HCT116 (cell line): ENCODE data around the gene ARMC3. TPM values are rescaled to one million over a fixed set of nuclear protein-coding genes. Genes with fewer than 3 reads are reported as not detected.

Source experiments
- ATAC-seq: fragments of 200-7000 bp; cut with Tn5 transposase; 2 replicates; pipeline ENCODE4 v1.9.1; 2020; ENCODE audit warnings: mild to moderate bottlenecking, moderate library complexity
- BruUV-seq: library from RNA; stranded (reverse); fragments of 400-500 nt; replicated peaks from 2 replicates; lab custom pipeline; 2021; lab: Mats Ljungman, UMichigan
- CTCF ChIA-PET: fragments of 300-600 bp; sonication (Branson Sonifier 250); formaldehyde crosslinking; loops from one replicate; lab custom pipeline; 2021; ENCODE audit warnings: antibody characterized with exemption; lab: Charles Lee
- POLR2A ChIA-PET: fragments of 300-600, 350-600 bp; sonication (Branson Sonifier 250); formaldehyde crosslinking; loops from one replicate; lab custom pipeline; 2021; ENCODE audit warnings: antibody characterized with exemption; lab: Charles Lee
- RAD21 ChIA-PET, 2 experiments: fragments of 300-600 bp; sonication (Branson Sonifier 250); formaldehyde crosslinking; loops; one replicate each; lab custom pipeline; 2023; ENCODE audit warnings: low total read pairs in 2 of 2; ENCODE audit not compliant: uncharacterized antibody in 2 of 2, unreplicated experiment in 2 of 2, low non-redundant PET in 1 of 2; lab: Charles Lee
- DNase-seq: peaks from one replicate; pipeline ENCODE4 v3.0.0-alpha.2; 2010; ENCODE audit warnings: low read depth, low spot score
- H2AFZ ChIP-seq: fragments of 200-600 bp; shearing (Covaris generic), sonication (generic); 2 replicates; pipeline ENCODE4 v1.6.1; 2017; ENCODE audit warnings: low read depth, mixed run types, mixed read lengths, antibody characterized with exemption, low read length; ENCODE audit not compliant: poor library complexity, severe bottlenecking
- H3K27ac ChIP-seq: 2 replicates; pipeline ENCODE4 v1.5.1; 2012; ENCODE audit warnings: low read depth, low read length
- H3K27me3 ChIP-seq: fragments of 200-600 bp; sonication (generic); 2 replicates; pipeline ENCODE4 v1.6.1; 2016; ENCODE audit warnings: mixed run types, low read length, mixed read lengths; ENCODE audit not compliant: insufficient read depth
- H3K36me3 ChIP-seq, 2 experiments: fragments of 200-500 bp in 1 of 2; fragments of 200-600 bp in 1 of 2; sonication (Bioruptor generic) in 1 of 2; sonication (generic) in 1 of 2; 2 replicates each; pipeline versions ENCODE4 v1.5.1 to v1.6.1; 2014 to 2016; ENCODE audit warnings: low read length in 2 of 2, inconsistent platforms in 1 of 2, mixed read lengths in 1 of 2, mixed run types in 1 of 2; ENCODE audit not compliant: insufficient read depth in 2 of 2, control insufficient read depth in 1 of 2
- H3K4me1 ChIP-seq, 2 experiments: fragments of 200-600 bp in 1 of 2; sonication (generic) in 1 of 2; 2 replicates each; pipeline versions ENCODE4 v1.5.1 to v1.6.1; 2012 to 2017; ENCODE audit warnings: low read length in 2 of 2, inconsistent platforms in 1 of 2, mild to moderate bottlenecking in 1 of 2, mixed read lengths in 1 of 2, mixed run types in 1 of 2, moderate library complexity in 1 of 2; ENCODE audit not compliant: insufficient read depth in 2 of 2, control insufficient read depth in 1 of 2
- H3K4me2 ChIP-seq: fragments of 200-600 bp; sonication (generic); 2 replicates; pipeline ENCODE4 v1.6.1; 2017; ENCODE audit warnings: mixed run types, low read length, mixed read lengths
- H3K4me3 ChIP-seq, 2 experiments: fragments of 200-600 bp in 1 of 2; sonication (generic) in 1 of 2; replicated peaks in 1 of 2; 2 replicates each; pipeline ENCODE4 v1.5.1; 2011 to 2016; ENCODE audit warnings: low read length in 2 of 2, control low read depth in 1 of 2, low read depth in 1 of 2, mild to moderate bottlenecking in 1 of 2, mixed read lengths in 1 of 2, mixed run types in 1 of 2
- H3K79me2 ChIP-seq: fragments of 200-600 bp; sonication (generic); 2 replicates; pipeline ENCODE4 v1.6.1; 2017; ENCODE audit warnings: mild to moderate bottlenecking, mixed run types, low read length, moderate library complexity, mixed read lengths; ENCODE audit not compliant: insufficient read depth
- H3K9ac ChIP-seq: fragments of 200-600 bp; sonication (generic); 2 replicates; pipeline ENCODE4 v1.6.1; 2016; ENCODE audit warnings: low read length, mixed read lengths
- H3K9me2 ChIP-seq: fragments of 200-600 bp; sonication (generic), shearing (Covaris generic); 2 replicates; pipeline ENCODE4 v1.6.1; 2017; ENCODE audit warnings: mixed run types, mild to moderate bottlenecking, moderate library complexity; ENCODE audit not compliant: insufficient read depth
- H3K9me3 ChIP-seq, 2 experiments: fragments of 200-500 bp in 1 of 2; fragments of 200-600 bp in 1 of 2; sonication (Bioruptor generic) in 1 of 2; sonication (generic) in 1 of 2; 2 replicates each; pipeline ENCODE4 v1.6.1; 2014 to 2017; ENCODE audit warnings: low read length in 2 of 2, mixed read lengths in 2 of 2, inconsistent platforms in 1 of 2, low read depth in 1 of 2, mild to moderate bottlenecking in 1 of 2, mixed run types in 1 of 2, moderate library complexity in 1 of 2; ENCODE audit not compliant: control insufficient read depth in 1 of 2, insufficient read depth in 1 of 2
- H4K20me1 ChIP-seq: fragments of 200-600 bp; sonication (generic), shearing (Covaris generic); 2 replicates; pipeline ENCODE4 v1.6.1; 2017; ENCODE audit warnings: mixed run types, mild to moderate bottlenecking, moderate library complexity; ENCODE audit not compliant: insufficient read depth
- CBX3 ChIP-seq: IDR thresholded peaks from 2 replicates; pipeline ENCODE4 v1.6.1; 2012; ENCODE audit warnings: low read depth
- CTCF ChIP-seq, 3 experiments: fragments of 200-600 bp in 1 of 3; sonication (generic) in 1 of 3; IDR thresholded peaks in 2 of 3; conservative IDR thresholded peaks in 1 of 3; 2 replicates each; pipeline ENCODE4 v1.5.1; 2012 to 2017; ENCODE audit warnings: low read depth in 2 of 3, low read length in 2 of 3, antibody characterized with exemption in 1 of 3, borderline replicate concordance in 1 of 3, control low read depth in 1 of 3, mild to moderate bottlenecking in 1 of 3, mixed read lengths in 1 of 3, mixed run types in 1 of 3, moderate library complexity in 1 of 3; ENCODE audit not compliant: insufficient read depth in 1 of 3
- EGR1 ChIP-seq: IDR thresholded peaks from 2 replicates; pipeline ENCODE4 v1.6.1; 2012; ENCODE audit warnings: low read depth
- ELF1 ChIP-seq: IDR thresholded peaks from 2 replicates; pipeline ENCODE4 v1.6.1; 2012; ENCODE audit warnings: low read depth, borderline replicate concordance
- POLR2AphosphoS5 ChIP-seq: IDR thresholded peaks from 2 replicates; pipeline ENCODE4 v1.6.1; 2011; ENCODE audit warnings: mild to moderate bottlenecking, low read depth, low read length, moderate library complexity
- RAD21 ChIP-seq: IDR thresholded peaks from 2 replicates; pipeline ENCODE4 v1.6.1; 2012; ENCODE audit warnings: low read depth, mild to moderate bottlenecking
- REST ChIP-seq: IDR thresholded peaks from 2 replicates; pipeline ENCODE4 v1.6.1; 2012; ENCODE audit warnings: low read depth
- SIN3A ChIP-seq: IDR thresholded peaks from 2 replicates; pipeline ENCODE4 v1.6.1; 2012; ENCODE audit warnings: low read depth
- SP1 ChIP-seq: IDR thresholded peaks from 2 replicates; pipeline ENCODE4 v1.6.1; 2012; ENCODE audit warnings: low read depth
- ZNF274 ChIP-seq: fragments of 200-500 bp; sonication (Bioruptor generic); IDR thresholded peaks from 2 replicates; pipeline ENCODE4 v1.6.1; 2014; ENCODE audit warnings: mild to moderate bottlenecking, low read depth, low read length, inconsistent platforms
- intact Hi-C: fragments of 100-400 bp; cut with micrococcal nuclease; formaldehyde crosslinking; loops from 2 replicates; pipeline ENCODE4 v1.10.0; 2022
- total RNA-seq: library from RNA; stranded (reverse); gene quantifications from one replicate; pipeline ENCODE4 v1.2.1, GENCODE V29; 2021; ENCODE audit not compliant: unreplicated experiment
- TF ChIP-seq, protein P1 (sequence below): IDR thresholded peaks from 2 replicates; pipeline ENCODE4 v1.6.1; 2012

The ARMC3 gene
- total RNA-seq, 1 experiment from 2014 or later = 2.6 TPM

GRCh38 chr10:22962817-22963216, 35.0 kb downstream of the ARMC3 start (continued):
- no peak for TF ChIP-seq ZNF274
- no peak for TF ChIP-seq POLR2AphosphoS5
- no peak for TF ChIP-seq CTCF (IDR thresholded peaks at IDR 0.05 in 2 of 3, conservative IDR thresholded peaks at IDR 0.05 in 1 of 3; ENCODE audit: borderline replicate concordance in 1 of 3, insufficient read depth in 1 of 3, low read depth in 2 of 3, low read length in 2 of 3)

DNA sequence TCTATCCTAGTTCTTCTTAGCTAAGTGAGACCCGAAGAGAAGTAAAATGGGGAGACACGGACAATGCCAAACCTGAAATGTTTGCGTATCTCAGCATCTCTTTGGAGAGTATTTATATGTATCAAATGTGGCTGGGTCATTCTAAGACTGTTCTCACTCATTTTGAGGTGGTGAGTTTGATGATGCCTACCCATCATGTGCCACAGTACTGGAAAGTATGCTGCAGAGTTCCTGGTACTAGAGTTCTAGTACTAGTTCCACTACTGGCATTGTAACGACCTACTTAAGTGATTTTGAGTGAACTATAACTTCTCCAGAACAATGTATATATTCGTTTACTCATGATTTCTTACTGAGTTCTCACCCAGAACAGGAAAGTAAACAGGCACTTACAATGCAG, 41.9 kb downstream of the ARMC3 start:
- Histone ChIP-seq H3K4me3 (no peak overlapping the region), H2AFZ (no peak overlapping the region), H3K9me3 (no peaks in the 10 kb centered on the region), H3K4me1 (no peaks in the 10 kb centered on the region), H3K9ac (no peak overlapping the region), H4K20me1 (no peaks in the 10 kb centered on the region), H3K27me3 (no peaks in the 10 kb centered on the region), H3K79me2 (no peaks in the 10 kb centered on the region), H3K9me2 (no peaks in the 10 kb centered on the region), H3K36me3 (no peaks in the 10 kb centered on the region), H3K27ac (no peak overlapping the region), H3K4me2 (no peak overlapping the region)
- ATAC-seq (no peak), DNase-seq (no peak)
- no TSS peak for BruUV-seq
- POLR2A ChIA-PET = no interaction called here
- RAD21 ChIA-PET = no interaction called here
- no peak for TF ChIP-seq REST
- TF ChIP-seq EGR1 = no peak
- TF ChIP-seq SP1 = no peak
- no peak for TF ChIP-seq RAD21
- TF ChIP-seq CBX3 = no peak
- no peak for TF ChIP-seq ELF1
- TF ChIP-seq SIN3A = no peak
- TF ChIP-seq, protein P1, sequence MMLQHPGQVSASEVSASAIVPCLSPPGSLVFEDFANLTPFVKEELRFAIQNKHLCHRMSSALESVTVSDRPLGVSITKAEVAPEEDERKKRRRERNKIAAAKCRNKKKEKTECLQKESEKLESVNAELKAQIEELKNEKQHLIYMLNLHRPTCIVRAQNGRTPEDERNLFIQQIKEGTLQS = no peak
- intact Hi-C loops = no loop called here
- CTCF ChIA-PET = no interaction called here
